KMS-11 (cell line): ENCODE data around the gene ARL15.

ENCODE experiments used
- H2AFZ ChIP-seq: fragments of 200-600 bp; sonication (generic); 2 replicates; pipeline ENCODE4 v1.6.1; 2016; ENCODE audit warnings: antibody characterized with exemption, mixed run types, low read depth
- H3K27ac ChIP-seq: fragments of 200-600 bp; sonication (generic); 2 replicates; pipeline ENCODE4 v1.6.1; 2016; ENCODE audit warnings: mild to moderate bottlenecking, mixed run types
- H3K27me3 ChIP-seq: fragments of 200-600 bp; sonication (generic); 2 replicates; pipeline ENCODE4 v1.6.1; 2017; ENCODE audit warnings: mild to moderate bottlenecking, low read depth, mixed run types, moderate library complexity; ENCODE audit not compliant: insufficient read depth
- H3K36me3 ChIP-seq: fragments of 200-600 bp; sonication (generic); 2 replicates; pipeline ENCODE4 v1.6.1; 2017; ENCODE audit warnings: mild to moderate bottlenecking, mixed run types; ENCODE audit not compliant: insufficient read depth
- H3K4me1 ChIP-seq: fragments of 200-600 bp; sonication (generic); 2 replicates; pipeline ENCODE4 v1.6.1; 2016; ENCODE audit warnings: mild to moderate bottlenecking, low read depth, mixed run types; ENCODE audit not compliant: poor library complexity, severe bottlenecking
- H3K4me2 ChIP-seq: fragments of 200-600 bp; sonication (generic); 2 replicates; pipeline ENCODE4 v1.7.0; 2016; ENCODE audit warnings: mild to moderate bottlenecking, mixed run types
- H3K4me3 ChIP-seq: fragments of 200-600 bp; sonication (generic); IDR thresholded peaks from 2 replicates; pipeline ENCODE4 v1.6.1; 2017; ENCODE audit warnings: low read depth, low read length, mixed read lengths; ENCODE audit not compliant: insufficient read depth
- H3K79me2 ChIP-seq: fragments of 200-600 bp; sonication (generic); 2 replicates; pipeline ENCODE4 v1.6.1; 2016; ENCODE audit warnings: low read depth, mixed run types; ENCODE audit not compliant: insufficient read depth
- H3K9ac ChIP-seq: fragments of 200-600 bp; sonication (generic); 2 replicates; pipeline ENCODE4 v1.6.1; 2016; ENCODE audit warnings: mild to moderate bottlenecking, mixed run types
- H4K20me1 ChIP-seq: fragments of 200-600 bp; sonication (generic); 2 replicates; pipeline ENCODE4 v1.6.1; 2016; ENCODE audit warnings: mild to moderate bottlenecking, mixed run types; ENCODE audit not compliant: insufficient read depth
- CTCF ChIP-seq: fragments of 200-600 bp; sonication (generic); conservative IDR thresholded peaks from 2 replicates; pipeline ENCODE4 v1.6.1; 2017; ENCODE audit warnings: low read depth, mild to moderate bottlenecking, antibody characterized with exemption, low read length, moderate library complexity, mixed read lengths

Gene ARL15

GRCh38 chr5:53873235-53873634 lies 437.1 kb downstream of the ARL15 start:
- TF ChIP-seq CTCF = no peak

GRCh38 chr5:53871775-53872174 lies 438.6 kb downstream of the ARL15 start:
- H3K4me2 ChIP-seq = no peak overlapping the region
- H3K4me1 ChIP-seq = no peaks in the 10 kb centered on the region
- H3K36me3 ChIP-seq = no peaks in the 10 kb centered on the region
- H2AFZ ChIP-seq = no peak overlapping the region
- no peaks in the 10 kb centered on the region for H4K20me1 ChIP-seq
- H3K4me3 ChIP-seq = no peak overlapping the region
- no peak for TF ChIP-seq CTCF
- no peak overlapping the region for H3K9ac ChIP-seq
- H3K27me3 ChIP-seq = no peaks in the 10 kb centered on the region
- H3K27ac ChIP-seq = no peak overlapping the region
- H3K79me2 ChIP-seq = no peaks in the 10 kb centered on the region

More at GRCh38 chr5:53873235-53873634, 437.1 kb downstream of the ARL15 start:
- H3K4me1 ChIP-seq = no peaks in the 10 kb centered on the region
- H3K9ac ChIP-seq = no peak overlapping the region
- no peaks in the 10 kb centered on the region for H3K79me2 ChIP-seq
- H3K27ac ChIP-seq = no peak overlapping the region
- H3K36me3 ChIP-seq = no peaks in the 10 kb centered on the region
- no peak overlapping the region for H3K4me2 ChIP-seq
- no peak overlapping the region for H2AFZ ChIP-seq
- no peaks in the 10 kb centered on the region for H4K20me1 ChIP-seq
- H3K27me3 ChIP-seq = no peaks in the 10 kb centered on the region
- H3K4me3 ChIP-seq = no peak overlapping the region

- Histone ChIP-seq H3K36me3 (no peaks in the 10 kb centered on the region), H2AFZ (no peak overlapping the region), H3K4me1 (no peaks in the 10 kb centered on the region), H3K4me3 (no peak overlapping the region), H3K27ac (no peak overlapping the region), H3K4me2 (no peak overlapping the region), H3K27me3 (no peaks in the 10 kb centered on the region), H3K79me2 (no peaks in the 10 kb centered on the region), H3K9ac (no peak overlapping the region), H4K20me1 (no peaks in the 10 kb centered on the region)
- no peak for TF ChIP-seq CTCF
Measured at GRCh38 chr5:53871050-53871449, 439.3 kb downstream of the ARL15 start.

- Histone ChIP-seq H3K27ac (no peak overlapping the region), H3K79me2 (no peaks in the 10 kb centered on the region), H3K27me3 (no peaks in the 10 kb centered on the region), H3K4me1 (no peaks in the 10 kb centered on the region), H3K4me3 (no peak overlapping the region), H2AFZ (no peak overlapping the region), H3K9ac (no peak overlapping the region), H4K20me1 (no peaks in the 10 kb centered on the region), H3K36me3 (no peaks in the 10 kb centered on the region), H3K4me2 (no peak overlapping the region)
- TF ChIP-seq CTCF = no peak
Measured at GRCh38 chr5:53858700-53859456, 451.5 kb downstream of the ARL15 start.
